ENCODE results near the gene TEX22. TPM values are rescaled to one million over a fixed set of nuclear protein-coding genes. Genes with fewer than 3 reads are reported as not detected.

The TEX22 gene
- total RNA-seq, 1 donor from 2014 or later: 5.7 TPM

- Mint-ChIP-seq H3K27ac (no peak overlapping the region), H3K36me3 (ENCODE audit: low read depth) (peaks cover 3% of the 10 kb centered on the region), H3K4me1 (peaks cover 10% of the 10 kb centered on the region), H3K27me3 (no peaks in the 10 kb centered on the region), H3K4me3 (no peak overlapping the region), H3K9me3 (no peaks in the 10 kb centered on the region)
- intact Hi-C loops (cut with micrococcal nuclease): no loop called here
- DNase-seq (no peak), ATAC-seq (ENCODE audit: low read depth) (no peak)
- ChIA-PET CTCF (interaction anchor here (1.0 to 6.3 kb wide), 2 partner anchors 120 to 163 kb away, joined by 5 to 104 read pairs; no protein-coding TSS in a partner anchor), POLR2A (no interaction called here)
- TF ChIP-seq CTCF (IDR thresholded peaks at IDR 0.05): no peak
Measured at GRCh38 chr14:105368910-105369652, 29.3 kb upstream of the TEX22 start.

GRCh38 chr14:105369653-105370040 is 28.7 kb upstream of the TEX22 start:
- no peak for DNase-seq
- Mint-ChIP-seq H3K4me3 (no peak overlapping the region), H3K27me3 (no peaks in the 10 kb centered on the region), H3K9me3 (no peaks in the 10 kb centered on the region), H3K4me1 (peaks cover 7% of the 10 kb centered on the region), H3K27ac (no peak overlapping the region), H3K36me3 (ENCODE audit: low read depth) (peaks cover 3% of the 10 kb centered on the region)
- intact Hi-C loops (cut with micrococcal nuclease): loop anchor here (1.0 to 2.0 kb wide), 4 partner anchors 29 to 159 kb away; partner anchors contain the start of gene TEX22
- ChIA-PET CTCF (interaction anchor here (1.7 to 6.3 kb wide), 6 partner anchors 15 to 163 kb away, joined by 5 to 104 read pairs (median 12); no protein-coding TSS in a partner anchor), POLR2A (interaction anchor here (1.2 to 1.8 kb wide), 2 partner anchors 120 to 163 kb away, joined by 4 to 18 read pairs; partner anchors contain the start of gene TEDC1)
- ATAC-seq (ENCODE audit: low read depth): no peak
- no peak for TF ChIP-seq CTCF (IDR thresholded peaks at IDR 0.05)

- H3K4me1 Mint-ChIP-seq: peaks cover 12% of the 10 kb centered on the region
- intact Hi-C loops (cut with micrococcal nuclease): no loop called here
- TF ChIP-seq CTCF (IDR thresholded peaks at IDR 0.05): no peak
- CTCF ChIA-PET: interaction anchor here (6.3 kb wide), 1 partner anchor 115 kb away, joined by 104 read pairs; no protein-coding TSS in a partner anchor
- no peak overlapping the region for H3K27ac Mint-ChIP-seq
- ATAC-seq (ENCODE audit: low read depth) (no peak), DNase-seq (no peak)
- POLR2A ChIA-PET: interaction anchor here (1.3 kb wide), 1 partner anchor 115 kb away, joined by 6 read pairs; no protein-coding TSS in a partner anchor
- H3K36me3 Mint-ChIP-seq (ENCODE audit: low read depth): peaks cover 3% of the 10 kb centered on the region
- no peaks in the 10 kb centered on the region for H3K27me3 Mint-ChIP-seq
- no peak overlapping the region for H3K4me3 Mint-ChIP-seq
- H3K9me3 Mint-ChIP-seq: no peaks in the 10 kb centered on the region
Measured at GRCh38 chr14:105374389-105374788, 23.9 kb upstream of the TEX22 start.

GRCh38 chr14:105375635-105376057 is 22.7 kb upstream of the TEX22 start:
- DNase-seq (no peak), ATAC-seq (ENCODE audit: low read depth) (peak; percentile 25)
- Mint-ChIP-seq H3K27ac (no peak overlapping the region), H3K36me3 (ENCODE audit: low read depth) (peaks cover 2% of the 10 kb centered on the region), H3K4me3 (no peak overlapping the region), H3K27me3 (no peaks in the 10 kb centered on the region), H3K9me3 (no peaks in the 10 kb centered on the region), H3K4me1 (peaks cover 11% of the 10 kb centered on the region)
- ChIA-PET CTCF (no interaction called here), POLR2A (no interaction called here)
- no peak for TF ChIP-seq CTCF (IDR thresholded peaks at IDR 0.05)
- intact Hi-C loops (cut with micrococcal nuclease): no loop called here
